GM23338 (cell line): ENCODE measurements around the gene STARD8. TPM values are rescaled to one million over a fixed set of nuclear protein-coding genes. Genes with fewer than 3 reads are reported as not detected.

Experiments
- ATAC-seq: fragments of 200-7000 bp; cut with Tn5 transposase; 3 replicates; pipeline ENCODE4 v1.9.1; 2020
- DNase-seq: peaks from one replicate; pipeline ENCODE4 v3.0.0-alpha.2; 2015; ENCODE audit warnings: low spot score
- H2AFZ ChIP-seq: fragments of 200-600 bp; sonication (generic); 2 replicates; pipeline ENCODE4 v1.8.0; 2016; ENCODE audit warnings: antibody characterized with exemption, mild to moderate bottlenecking, moderate library complexity
- H3F3A ChIP-seq: fragments of 200-600 bp; sonication (generic); replicated peaks from 2 replicates; pipeline ENCODE4 v1.8.0; 2017; ENCODE audit warnings: antibody characterized with exemption, mixed run types, low read depth
- H3K27ac ChIP-seq: fragments of 200-600 bp; sonication (generic); 2 replicates; pipeline ENCODE4 v1.6.1; 2016; ENCODE audit warnings: low read depth
- H3K27me3 ChIP-seq: fragments of 200-600 bp; sonication (generic); 2 replicates; pipeline ENCODE4 v1.8.0; 2016; ENCODE audit warnings: mild to moderate bottlenecking, mixed run types, moderate library complexity; ENCODE audit not compliant: insufficient read depth
- H3K36me3 ChIP-seq: fragments of 200-600 bp; sonication (generic); 2 replicates; pipeline ENCODE4 v1.8.0; 2016; ENCODE audit warnings: mild to moderate bottlenecking; ENCODE audit not compliant: insufficient read depth
- H3K4me1 ChIP-seq: fragments of 200-600 bp; sonication (generic); 2 replicates; pipeline ENCODE4 v1.8.0; 2016; ENCODE audit warnings: mild to moderate bottlenecking, moderate library complexity; ENCODE audit not compliant: insufficient read depth
- H3K4me2 ChIP-seq: fragments of 200-600 bp; sonication (generic); 2 replicates; pipeline ENCODE4 v1.7.1; 2017; ENCODE audit warnings: mixed run types
- H3K4me3 ChIP-seq: fragments of 200-600 bp; sonication (generic); 2 replicates; pipeline ENCODE4 v1.6.1; 2016; ENCODE audit warnings: mixed run types
- H3K79me2 ChIP-seq: fragments of 200-600 bp; sonication (generic); replicated peaks from 2 replicates; pipeline ENCODE4 v1.8.0; 2017; ENCODE audit warnings: mild to moderate bottlenecking; ENCODE audit not compliant: insufficient read depth
- H3K9me2 ChIP-seq: fragments of 200-600 bp; sonication (generic); 2 replicates; pipeline ENCODE4 v1.8.0; 2017; ENCODE audit not compliant: insufficient read depth
- H4K20me1 ChIP-seq: fragments of 200-600 bp; sonication (generic); replicated peaks from 2 replicates; pipeline ENCODE4 v1.8.0; 2017; ENCODE audit warnings: mild to moderate bottlenecking; ENCODE audit not compliant: insufficient read depth
- H3K27ac Mint-ChIP-seq: 2 replicates; pipeline ENCODE4 v1.8.0; 2020; ENCODE audit warnings: inconsistent platforms, mild to moderate bottlenecking, moderate library complexity, mixed read lengths
- H3K27me3 Mint-ChIP-seq: 3 replicates; pipeline ENCODE4 v1.8.0; 2022; ENCODE audit warnings: low read depth, mild to moderate bottlenecking, moderate library complexity, mixed read lengths, inconsistent platforms; ENCODE audit not compliant: insufficient read depth, poor library complexity
- H3K36me3 Mint-ChIP-seq: 3 replicates; pipeline ENCODE4 v1.8.0; 2021; ENCODE audit warnings: low read depth, mild to moderate bottlenecking, inconsistent platforms, moderate library complexity, mixed read lengths
- H3K4me1 Mint-ChIP-seq: 3 replicates; pipeline ENCODE4 v1.8.0; 2020; ENCODE audit warnings: mild to moderate bottlenecking, inconsistent platforms, mixed read lengths
- H3K4me3 Mint-ChIP-seq: 3 replicates; pipeline ENCODE4 v1.8.0; 2021; ENCODE audit warnings: moderate library complexity, mild to moderate bottlenecking, inconsistent platforms, mixed read lengths
- H3K9me3 Mint-ChIP-seq: 3 replicates; pipeline ENCODE4 v1.8.0; 2020; ENCODE audit warnings: moderate library complexity, mild to moderate bottlenecking, inconsistent platforms, mixed read lengths
- EZH2 ChIP-seq: fragments of 200-600 bp; sonication (generic); IDR thresholded peaks from one replicate; pipeline ENCODE4 v1.8.0; 2017; ENCODE audit warnings: antibody characterized with exemption, mild to moderate bottlenecking, low read depth; ENCODE audit not compliant: unreplicated experiment
- EZH2phosphoT487 ChIP-seq: fragments of 200-600 bp; sonication (generic); IDR thresholded peaks from one replicate; pipeline ENCODE4 v1.8.1; 2018; ENCODE audit warnings: antibody characterized with exemption; ENCODE audit not compliant: unreplicated experiment
- JUNB ChIP-seq: IDR thresholded peaks from one replicate; pipeline ENCODE4 v1.6.1; 2016; ENCODE audit warnings: antibody characterized with exemption; ENCODE audit not compliant: unreplicated experiment
- NANOG ChIP-seq: IDR thresholded peaks from 2 replicates; pipeline ENCODE4 v1.6.1; 2016; ENCODE audit warnings: antibody characterized with exemption, borderline replicate concordance
- POLR2AphosphoS5 ChIP-seq: IDR thresholded peaks from 2 replicates; pipeline ENCODE4 v1.6.1; 2016; ENCODE audit warnings: antibody characterized with exemption, low read depth
- STAT1 ChIP-seq: IDR thresholded peaks from one replicate; pipeline ENCODE4 v1.6.1; 2016; ENCODE audit warnings: antibody characterized with exemption; ENCODE audit not compliant: unreplicated experiment
- polyA plus RNA-seq: library from polyadenylated mRNA; unstranded; fragments of >200 nt; fragmentation: Nextera tagmentation; extraction: Ambion mirVana; gene quantifications from 2 replicates; pipeline ENCODE4 v1.2.1, GENCODE V29; 2016
- total RNA-seq: library from RNA; depleted of rRNA; stranded (reverse); fragments of >200 nt; shearing (Covaris generic); gene quantifications from 2 replicates; pipeline ENCODE4 v1.2.3, GENCODE V29; 2014
- TF ChIP-seq, protein P1 (sequence below), 2 experiments: fragments of 200-600 bp in 1 of 2; sonication (generic) in 1 of 2; conservative IDR thresholded peaks; 2 replicates each; pipeline versions ENCODE4 v1.5.1 to v1.6.1; 2016 to 2017; ENCODE audit warnings: antibody characterized with exemption in 2 of 2, low read depth in 2 of 2, mild to moderate bottlenecking in 2 of 2, moderate library complexity in 1 of 2
- TF ChIP-seq, protein P2 (sequence below): fragments of 250-450 bp; sonication (Bioruptor Pico); IDR thresholded peaks from 2 replicates; pipeline ENCODE4 v1.5.0; 2020; ENCODE audit warnings: mild to moderate bottlenecking, moderate library complexity
- TF ChIP-seq, protein P3 (sequence below): IDR thresholded peaks from 2 replicates; pipeline ENCODE4 v1.6.1; 2016; ENCODE audit warnings: antibody characterized with exemption

The STARD8 gene
- total and polyA plus RNA-seq, 2 experiments from 2014 or later = 0.74 to 5.6 TPM

- TF ChIP-seq, protein P1, sequence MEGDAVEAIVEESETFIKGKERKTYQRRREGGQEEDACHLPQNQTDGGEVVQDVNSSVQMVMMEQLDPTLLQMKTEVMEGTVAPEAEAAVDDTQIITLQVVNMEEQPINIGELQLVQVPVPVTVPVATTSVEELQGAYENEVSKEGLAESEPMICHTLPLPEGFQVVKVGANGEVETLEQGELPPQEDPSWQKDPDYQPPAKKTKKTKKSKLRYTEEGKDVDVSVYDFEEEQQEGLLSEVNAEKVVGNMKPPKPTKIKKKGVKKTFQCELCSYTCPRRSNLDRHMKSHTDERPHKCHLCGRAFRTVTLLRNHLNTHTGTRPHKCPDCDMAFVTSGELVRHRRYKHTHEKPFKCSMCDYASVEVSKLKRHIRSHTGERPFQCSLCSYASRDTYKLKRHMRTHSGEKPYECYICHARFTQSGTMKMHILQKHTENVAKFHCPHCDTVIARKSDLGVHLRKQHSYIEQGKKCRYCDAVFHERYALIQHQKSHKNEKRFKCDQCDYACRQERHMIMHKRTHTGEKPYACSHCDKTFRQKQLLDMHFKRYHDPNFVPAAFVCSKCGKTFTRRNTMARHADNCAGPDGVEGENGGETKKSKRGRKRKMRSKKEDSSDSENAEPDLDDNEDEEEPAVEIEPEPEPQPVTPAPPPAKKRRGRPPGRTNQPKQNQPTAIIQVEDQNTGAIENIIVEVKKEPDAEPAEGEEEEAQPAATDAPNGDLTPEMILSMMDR (conservative IDR thresholded peaks at IDR 0.05; ENCODE audit: low read depth in 2 of 2) = no peak
- TF ChIP-seq EZH2phosphoT487 (no peak), NANOG (no peak)
Measured at GRCh38 chrX:68633981-68634380, 13.5 kb upstream of the STARD8 start (continued).

GRCh38 chrX:68634649-68635227 lies 12.7 kb upstream of the STARD8 start:
- Histone ChIP-seq H3K4me1 (no peaks in the 10 kb centered on the region), H3F3A (no peaks in the 10 kb centered on the region), H2AFZ (no peak overlapping the region), H3K79me2 (no peaks in the 10 kb centered on the region), H4K20me1 (no peaks in the 10 kb centered on the region), H3K9me2 (no peaks in the 10 kb centered on the region), H3K27ac (no peak overlapping the region), H3K36me3 (no peaks in the 10 kb centered on the region), H3K4me2 (no peak overlapping the region), H3K27me3 (no peaks in the 10 kb centered on the region), H3K4me3 (no peak overlapping the region)
- H3K36me3 Mint-ChIP-seq = no peaks in the 10 kb centered on the region
- no peak overlapping the region for H3K27ac Mint-ChIP-seq
- ATAC-seq (no peak), DNase-seq (no peak)
- no peaks in the 10 kb centered on the region for H3K9me3 Mint-ChIP-seq
- H3K4me1 Mint-ChIP-seq = no peaks in the 10 kb centered on the region
- H3K4me3 Mint-ChIP-seq = no peak overlapping the region
- peaks cover 1% of the 10 kb centered on the region for H3K27me3 Mint-ChIP-seq
- TF ChIP-seq, protein P2, sequence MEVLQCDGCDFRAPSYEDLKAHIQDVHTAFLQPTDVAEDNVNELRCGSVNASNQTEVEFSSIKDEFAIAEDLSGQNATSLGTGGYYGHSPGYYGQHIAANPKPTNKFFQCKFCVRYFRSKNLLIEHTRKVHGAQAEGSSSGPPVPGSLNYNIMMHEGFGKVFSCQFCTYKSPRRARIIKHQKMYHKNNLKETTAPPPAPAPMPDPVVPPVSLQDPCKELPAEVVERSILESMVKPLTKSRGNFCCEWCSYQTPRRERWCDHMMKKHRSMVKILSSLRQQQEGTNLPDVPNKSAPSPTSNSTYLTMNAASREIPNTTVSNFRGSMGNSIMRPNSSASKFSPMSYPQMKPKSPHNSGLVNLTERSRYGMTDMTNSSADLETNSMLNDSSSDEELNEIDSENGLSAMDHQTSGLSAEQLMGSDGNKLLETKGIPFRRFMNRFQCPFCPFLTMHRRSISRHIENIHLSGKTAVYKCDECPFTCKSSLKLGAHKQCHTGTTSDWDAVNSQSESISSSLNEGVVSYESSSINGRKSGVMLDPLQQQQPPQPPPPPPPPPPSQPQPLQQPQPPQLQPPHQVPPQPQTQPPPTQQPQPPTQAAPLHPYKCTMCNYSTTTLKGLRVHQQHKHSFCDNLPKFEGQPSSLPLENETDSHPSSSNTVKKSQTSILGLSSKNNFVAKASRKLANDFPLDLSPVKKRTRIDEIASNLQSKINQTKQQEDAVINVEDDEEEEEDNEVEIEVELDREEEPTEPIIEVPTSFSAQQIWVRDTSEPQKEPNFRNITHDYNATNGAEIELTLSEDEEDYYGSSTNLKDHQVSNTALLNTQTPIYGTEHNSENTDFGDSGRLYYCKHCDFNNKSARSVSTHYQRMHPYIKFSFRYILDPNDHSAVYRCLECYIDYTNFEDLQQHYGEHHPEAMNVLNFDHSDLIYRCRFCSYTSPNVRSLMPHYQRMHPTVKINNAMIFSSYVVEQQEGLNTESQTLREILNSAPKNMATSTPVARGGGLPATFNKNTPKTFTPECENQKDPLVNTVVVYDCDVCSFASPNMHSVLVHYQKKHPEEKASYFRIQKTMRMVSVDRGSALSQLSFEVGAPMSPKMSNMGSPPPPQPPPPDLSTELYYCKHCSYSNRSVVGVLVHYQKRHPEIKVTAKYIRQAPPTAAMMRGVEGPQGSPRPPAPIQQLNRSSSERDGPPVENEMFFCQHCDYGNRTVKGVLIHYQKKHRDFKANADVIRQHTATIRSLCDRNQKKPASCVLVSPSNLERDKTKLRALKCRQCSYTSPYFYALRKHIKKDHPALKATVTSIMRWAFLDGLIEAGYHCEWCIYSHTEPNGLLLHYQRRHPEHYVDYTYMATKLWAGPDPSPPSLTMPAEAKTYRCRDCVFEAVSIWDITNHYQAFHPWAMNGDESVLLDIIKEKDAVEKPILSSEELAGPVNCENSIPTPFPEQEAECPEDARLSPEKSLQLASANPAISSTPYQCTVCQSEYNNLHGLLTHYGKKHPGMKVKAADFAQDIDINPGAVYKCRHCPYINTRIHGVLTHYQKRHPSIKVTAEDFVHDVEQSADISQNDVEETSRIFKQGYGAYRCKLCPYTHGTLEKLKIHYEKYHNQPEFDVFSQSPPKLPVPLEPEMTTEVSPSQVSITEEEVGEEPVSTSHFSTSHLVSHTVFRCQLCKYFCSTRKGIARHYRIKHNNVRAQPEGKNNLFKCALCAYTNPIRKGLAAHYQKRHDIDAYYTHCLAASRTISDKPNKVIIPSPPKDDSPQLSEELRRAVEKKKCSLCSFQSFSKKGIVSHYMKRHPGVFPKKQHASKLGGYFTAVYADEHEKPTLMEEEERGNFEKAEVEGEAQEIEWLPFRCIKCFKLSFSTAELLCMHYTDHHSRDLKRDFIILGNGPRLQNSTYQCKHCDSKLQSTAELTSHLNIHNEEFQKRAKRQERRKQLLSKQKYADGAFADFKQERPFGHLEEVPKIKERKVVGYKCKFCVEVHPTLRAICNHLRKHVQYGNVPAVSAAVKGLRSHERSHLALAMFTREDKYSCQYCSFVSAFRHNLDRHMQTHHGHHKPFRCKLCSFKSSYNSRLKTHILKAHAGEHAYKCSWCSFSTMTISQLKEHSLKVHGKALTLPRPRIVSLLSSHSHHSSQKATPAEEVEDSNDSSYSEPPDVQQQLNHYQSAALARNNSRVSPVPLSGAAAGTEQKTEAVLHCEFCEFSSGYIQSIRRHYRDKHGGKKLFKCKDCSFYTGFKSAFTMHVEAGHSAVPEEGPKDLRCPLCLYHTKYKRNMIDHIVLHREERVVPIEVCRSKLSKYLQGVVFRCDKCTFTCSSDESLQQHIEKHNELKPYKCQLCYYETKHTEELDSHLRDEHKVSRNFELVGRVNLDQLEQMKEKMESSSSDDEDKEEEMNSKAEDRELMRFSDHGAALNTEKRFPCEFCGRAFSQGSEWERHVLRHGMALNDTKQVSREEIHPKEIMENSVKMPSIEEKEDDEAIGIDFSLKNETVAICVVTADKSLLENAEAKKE = no peak
- TF ChIP-seq EZH2phosphoT487 (no peak), EZH2 (no peak), POLR2AphosphoS5 (no peak), STAT1 (no peak), JUNB (no peak)
- TF ChIP-seq, protein P3, sequence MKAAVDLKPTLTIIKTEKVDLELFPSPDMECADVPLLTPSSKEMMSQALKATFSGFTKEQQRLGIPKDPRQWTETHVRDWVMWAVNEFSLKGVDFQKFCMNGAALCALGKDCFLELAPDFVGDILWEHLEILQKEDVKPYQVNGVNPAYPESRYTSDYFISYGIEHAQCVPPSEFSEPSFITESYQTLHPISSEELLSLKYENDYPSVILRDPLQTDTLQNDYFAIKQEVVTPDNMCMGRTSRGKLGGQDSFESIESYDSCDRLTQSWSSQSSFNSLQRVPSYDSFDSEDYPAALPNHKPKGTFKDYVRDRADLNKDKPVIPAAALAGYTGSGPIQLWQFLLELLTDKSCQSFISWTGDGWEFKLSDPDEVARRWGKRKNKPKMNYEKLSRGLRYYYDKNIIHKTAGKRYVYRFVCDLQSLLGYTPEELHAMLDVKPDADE = no peak
- TF ChIP-seq, protein P1 (conservative IDR thresholded peaks at IDR 0.05; ENCODE audit: low read depth in 2 of 2) = no peak
